Coronary artery (tissue), 2 donors: ENCODE measurements around the gene JMJD6.

ENCODE experiments used
- DNase-seq: peaks from one replicate; pipeline ENCODE4 v3.0.0-alpha.2; 2017; ENCODE audit warnings: low spot score
- H3K27ac ChIP-seq, 2 donors: fragments of 200-600 bp; sonication (generic); one replicate each; pipeline ENCODE4 v1.5.1; 2016 to 2019
- H3K4me3 ChIP-seq: fragments of 200-600 bp; sonication (generic); 2 replicates; pipeline ENCODE4 v1.5.1; 2016; ENCODE audit warnings: mild to moderate bottlenecking, moderate library complexity
- TF ChIP-seq, protein P1 (sequence below): fragments of 200-600 bp; sonication (generic); IDR thresholded peaks from one replicate; pipeline ENCODE4 v1.5.1; 2019; ENCODE audit warnings: antibody characterized with exemption

The JMJD6 gene

DNA sequence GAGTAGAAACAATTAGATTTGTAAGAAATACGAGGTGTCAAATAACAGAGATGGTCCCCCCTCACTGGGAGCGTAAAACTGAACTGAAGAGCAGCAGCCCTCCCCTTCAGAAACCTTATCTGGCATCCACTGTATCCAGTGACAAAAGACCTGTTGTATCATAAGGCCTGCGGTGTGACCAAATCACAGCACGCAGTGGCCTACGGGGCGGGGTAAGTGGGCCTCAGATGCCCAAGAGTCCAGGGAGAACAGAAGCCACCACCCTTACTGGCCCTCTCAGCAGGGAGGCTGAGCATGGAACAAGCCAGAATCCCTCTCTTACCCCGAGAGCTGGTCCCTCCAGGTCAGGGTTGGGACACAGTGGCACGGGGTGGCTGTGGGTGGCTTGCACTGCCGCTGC lies 5.5 kb downstream of the JMJD6 start:
- TF ChIP-seq, protein P1, sequence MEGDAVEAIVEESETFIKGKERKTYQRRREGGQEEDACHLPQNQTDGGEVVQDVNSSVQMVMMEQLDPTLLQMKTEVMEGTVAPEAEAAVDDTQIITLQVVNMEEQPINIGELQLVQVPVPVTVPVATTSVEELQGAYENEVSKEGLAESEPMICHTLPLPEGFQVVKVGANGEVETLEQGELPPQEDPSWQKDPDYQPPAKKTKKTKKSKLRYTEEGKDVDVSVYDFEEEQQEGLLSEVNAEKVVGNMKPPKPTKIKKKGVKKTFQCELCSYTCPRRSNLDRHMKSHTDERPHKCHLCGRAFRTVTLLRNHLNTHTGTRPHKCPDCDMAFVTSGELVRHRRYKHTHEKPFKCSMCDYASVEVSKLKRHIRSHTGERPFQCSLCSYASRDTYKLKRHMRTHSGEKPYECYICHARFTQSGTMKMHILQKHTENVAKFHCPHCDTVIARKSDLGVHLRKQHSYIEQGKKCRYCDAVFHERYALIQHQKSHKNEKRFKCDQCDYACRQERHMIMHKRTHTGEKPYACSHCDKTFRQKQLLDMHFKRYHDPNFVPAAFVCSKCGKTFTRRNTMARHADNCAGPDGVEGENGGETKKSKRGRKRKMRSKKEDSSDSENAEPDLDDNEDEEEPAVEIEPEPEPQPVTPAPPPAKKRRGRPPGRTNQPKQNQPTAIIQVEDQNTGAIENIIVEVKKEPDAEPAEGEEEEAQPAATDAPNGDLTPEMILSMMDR, result no peak
- H3K4me3 ChIP-seq, result no peak overlapping the region
- DNase-seq, result no peak
- H3K27ac ChIP-seq, result no peak overlapping the region

DNA sequence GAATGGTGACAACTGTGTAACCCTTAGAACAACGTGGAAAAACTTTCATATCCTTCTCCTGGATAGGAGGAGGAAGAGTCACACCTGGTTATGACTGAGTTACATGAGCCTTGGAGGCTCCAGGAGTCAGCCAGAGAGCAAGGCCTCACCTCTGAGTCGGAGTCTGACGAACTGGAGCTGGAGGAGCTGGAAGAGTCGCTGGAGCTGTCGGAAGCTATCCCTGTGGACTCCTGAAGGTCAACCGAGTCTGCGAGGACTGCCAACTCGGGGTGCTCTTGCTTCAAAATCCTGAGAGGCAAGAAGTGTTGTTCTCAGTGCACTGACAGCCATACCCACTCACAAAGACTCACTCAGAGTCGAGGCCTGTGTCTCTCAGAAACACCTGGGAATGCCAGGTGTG lies 6.2 kb downstream of the JMJD6 start:
- no peak overlapping the region for H3K27ac ChIP-seq
- TF ChIP-seq, protein P1, result no peak
- no peak overlapping the region for H3K4me3 ChIP-seq
- DNase-seq, result no peak

DNA sequence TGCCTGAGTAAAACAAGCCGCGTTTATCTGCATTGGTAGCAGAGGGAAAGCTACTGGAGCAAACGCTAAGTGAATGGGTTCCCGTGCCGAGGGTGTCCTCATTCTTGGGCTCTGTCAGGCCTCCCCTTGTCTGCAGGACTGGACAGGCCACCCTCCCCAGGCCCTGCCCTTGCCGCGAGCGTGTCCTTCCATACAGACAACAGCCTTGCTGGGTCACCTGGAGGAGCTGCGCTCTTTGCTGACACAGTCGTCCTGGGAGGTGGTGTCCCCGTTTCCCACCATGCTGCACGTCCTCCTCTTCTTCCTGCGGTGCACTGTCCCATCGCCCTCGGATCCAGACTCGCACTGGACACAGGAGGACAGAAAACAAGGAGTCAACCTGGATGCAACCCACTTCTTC lies 7.9 kb downstream of the JMJD6 start:
- TF ChIP-seq, protein P1, result no peak
- H3K27ac ChIP-seq, result no peak overlapping the region
- no peak for DNase-seq
- no peak overlapping the region for H3K4me3 ChIP-seq

DNA sequence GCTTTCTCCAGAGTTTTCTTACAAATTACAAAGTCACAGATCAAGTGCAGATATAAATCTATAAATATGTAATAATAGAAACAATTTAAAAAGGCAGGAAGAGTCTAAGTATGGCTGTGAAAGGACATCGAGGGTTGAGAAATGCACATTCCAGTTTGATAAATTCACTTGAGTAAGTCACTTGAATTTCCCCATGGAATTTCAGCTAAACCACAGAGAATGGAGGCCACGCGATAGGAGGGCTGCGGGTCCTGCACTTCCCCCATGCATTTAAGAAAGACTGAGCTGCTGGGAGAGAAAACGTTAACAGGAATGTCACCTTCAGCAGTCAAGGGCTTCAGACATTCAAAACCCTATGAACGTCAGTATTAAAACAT lies 9.6 kb downstream of the JMJD6 start:
- Histone ChIP-seq H3K27ac (peak overlapping the region; percentile 47 to 82), H3K4me3 (peak overlapping the region; percentile 39)
- DNase-seq, result no peak
- TF ChIP-seq, protein P1, result no peak

DNA sequence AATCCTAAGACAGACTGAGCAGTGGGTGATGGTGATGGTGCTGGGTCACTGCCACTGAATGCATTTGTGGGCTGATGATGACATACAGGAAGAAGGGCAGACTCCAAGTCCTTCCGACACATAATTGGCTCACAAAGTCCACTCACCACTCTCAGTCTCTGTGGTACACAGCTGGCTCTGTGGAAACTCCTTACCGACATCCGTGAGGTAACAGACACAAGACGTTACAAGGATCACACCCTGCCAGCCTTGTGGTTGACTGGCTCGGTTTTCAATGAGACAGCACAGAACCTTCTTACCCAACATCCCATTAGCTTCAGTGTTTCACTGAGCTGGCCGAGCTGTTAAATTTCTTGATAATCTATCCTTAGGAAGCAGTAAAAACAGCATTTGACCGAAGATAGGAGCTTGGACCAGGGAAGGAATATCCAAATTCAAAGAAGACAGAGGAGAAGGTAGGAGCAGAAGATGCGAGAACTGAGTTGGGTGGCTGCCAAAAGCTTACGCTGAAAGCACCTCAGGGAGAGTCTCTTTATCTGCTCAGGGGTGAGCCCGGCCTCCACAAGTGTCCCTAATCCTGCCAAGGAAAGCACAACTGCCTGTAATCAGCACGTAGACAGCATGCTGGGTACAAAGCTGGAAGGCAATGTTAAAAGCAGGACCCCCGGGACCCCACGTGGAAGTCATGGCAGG lies 10.1 kb downstream of the JMJD6 start:
- H3K27ac ChIP-seq, result peak overlapping the region; percentile 47 to 82
- no peak for DNase-seq
- H3K4me3 ChIP-seq, result peak overlapping the region; percentile 39
- TF ChIP-seq, protein P1, result no peak

DNA sequence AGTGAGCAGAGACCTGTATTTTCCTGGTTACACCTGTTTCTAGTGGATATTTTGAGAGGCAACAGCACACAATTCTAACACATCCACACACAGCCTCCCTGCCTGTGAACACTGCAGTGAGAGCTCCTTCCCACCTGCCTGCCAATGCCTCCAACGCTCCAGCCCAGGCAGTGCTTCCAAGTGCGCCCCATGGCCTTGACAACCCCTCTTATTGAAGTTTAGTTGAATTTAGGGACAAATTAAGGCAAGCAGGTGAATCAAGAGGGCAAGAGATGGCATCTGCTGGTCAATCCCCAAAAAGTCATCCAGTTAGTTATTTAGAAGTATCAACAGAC lies 10.9 kb downstream of the JMJD6 start:
- Histone ChIP-seq H3K4me3 (no peak overlapping the region), H3K27ac (peak overlapping the region in 1 of 2 donors; percentile 82)
- TF ChIP-seq, protein P1, result no peak
- DNase-seq, result no peak

DNA sequence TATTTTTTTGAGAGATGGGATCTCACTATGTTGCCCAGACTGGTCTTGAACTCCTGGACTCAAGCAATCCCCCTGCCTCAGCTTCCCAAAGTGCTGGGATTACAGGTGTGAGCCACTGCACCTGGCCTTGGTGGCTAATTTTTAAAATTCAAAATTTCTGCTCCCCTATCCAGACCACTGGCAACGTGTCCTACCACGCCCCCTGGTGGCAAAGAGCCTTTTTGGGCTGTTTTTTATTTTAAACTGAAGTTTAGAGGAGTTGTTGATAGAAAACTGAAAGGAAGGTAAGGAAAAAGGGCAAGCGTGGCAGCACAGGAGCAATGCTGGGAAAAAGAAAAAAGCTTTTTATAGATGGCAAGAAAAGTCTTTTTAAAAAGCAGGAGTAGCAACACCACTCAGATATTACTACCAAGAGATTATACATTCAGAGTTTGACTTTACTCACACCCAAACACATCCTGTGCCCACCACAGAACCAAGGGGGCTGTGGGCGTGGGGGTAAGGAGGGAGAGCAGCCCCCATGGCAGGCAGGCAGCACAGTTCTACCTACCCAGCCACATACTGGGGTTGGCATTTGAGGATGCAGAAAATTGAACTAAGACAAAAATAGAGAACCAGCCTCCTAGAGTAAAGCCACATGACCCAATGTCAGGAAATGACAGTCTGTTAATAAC lies 11.4 kb downstream of the JMJD6 start:
- peak overlapping the region in 1 of 2 donors; percentile 82 for H3K27ac ChIP-seq
- TF ChIP-seq, protein P1, result peak; percentile 77
- no peak overlapping the region for H3K4me3 ChIP-seq
- no peak for DNase-seq
